Right forelimb (tissue), 1 donor: ENCODE data around the gene MCL1.
"Not testable (repeated sequence)": the region's sequence is repeated elsewhere in the genome, so short reads cannot be mapped to it uniquely, and the experiment has no call there.

Experiments used
- DNase-seq: peaks from one replicate; pipeline ENCODE4 v3.0.0-alpha.2; 2018

MCL1 gene

DNA sequence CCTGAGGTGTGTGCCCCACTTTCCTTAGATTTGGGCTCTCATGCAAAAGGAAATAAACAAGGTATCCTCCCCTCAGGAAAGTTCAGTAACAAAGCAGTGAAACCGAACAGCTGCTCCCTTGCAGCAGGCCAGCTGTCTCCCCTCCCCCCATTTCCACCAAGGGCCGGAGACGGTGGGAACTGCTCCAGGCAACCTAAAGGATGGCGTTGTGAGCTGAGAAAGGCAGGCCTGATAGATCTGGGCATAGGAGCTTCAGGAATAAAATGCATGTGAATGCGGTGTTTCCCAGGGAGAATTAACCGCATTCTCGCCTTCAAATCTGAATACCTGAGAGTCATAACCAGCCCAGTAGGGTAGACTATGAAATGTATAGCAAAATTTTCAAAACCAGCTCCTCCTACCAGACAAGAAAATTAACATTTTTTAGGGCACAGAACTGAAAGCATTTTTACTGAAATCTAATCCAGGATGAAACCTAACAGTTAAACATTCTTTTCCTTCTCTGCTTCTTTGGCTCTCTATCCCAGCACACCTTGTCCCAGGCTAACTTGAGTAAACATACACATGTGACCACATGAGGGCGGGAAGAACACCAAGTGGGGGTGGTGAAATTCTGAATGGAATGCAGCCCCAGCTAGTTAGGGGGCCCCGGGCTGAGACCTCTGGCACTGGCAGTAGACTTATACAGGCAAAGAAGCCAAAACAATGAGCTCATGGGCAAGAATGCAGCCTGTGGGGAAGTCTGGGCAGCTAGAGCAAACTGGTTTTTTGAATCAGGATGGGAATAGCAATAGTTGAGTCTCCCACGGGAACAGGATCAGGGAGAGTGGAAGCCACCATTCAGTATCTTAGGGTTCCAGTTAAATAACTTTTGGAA, 11.5 kb downstream of the MCL1 start:
- peak; percentile 87 for DNase-seq

DNA sequence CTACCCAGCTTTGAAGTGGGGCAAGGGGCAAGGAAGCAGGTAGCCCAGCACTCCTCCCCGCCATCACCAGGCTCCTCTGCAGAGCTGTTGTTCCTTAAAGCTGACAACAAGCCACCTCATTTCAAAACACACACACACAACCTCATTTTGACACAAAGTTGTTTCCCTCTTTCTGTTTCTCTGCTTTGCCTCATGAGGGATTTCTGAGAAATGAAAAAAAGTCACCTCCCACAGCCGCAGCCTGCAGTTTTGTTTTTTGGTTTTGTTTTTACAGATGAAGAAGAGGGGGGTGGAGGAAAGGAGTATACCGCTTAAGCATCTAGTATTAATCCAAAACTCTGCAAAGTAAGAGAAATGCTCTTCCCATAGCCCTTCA, 12.1 kb downstream of the MCL1 start:
- no peak for DNase-seq

DNA sequence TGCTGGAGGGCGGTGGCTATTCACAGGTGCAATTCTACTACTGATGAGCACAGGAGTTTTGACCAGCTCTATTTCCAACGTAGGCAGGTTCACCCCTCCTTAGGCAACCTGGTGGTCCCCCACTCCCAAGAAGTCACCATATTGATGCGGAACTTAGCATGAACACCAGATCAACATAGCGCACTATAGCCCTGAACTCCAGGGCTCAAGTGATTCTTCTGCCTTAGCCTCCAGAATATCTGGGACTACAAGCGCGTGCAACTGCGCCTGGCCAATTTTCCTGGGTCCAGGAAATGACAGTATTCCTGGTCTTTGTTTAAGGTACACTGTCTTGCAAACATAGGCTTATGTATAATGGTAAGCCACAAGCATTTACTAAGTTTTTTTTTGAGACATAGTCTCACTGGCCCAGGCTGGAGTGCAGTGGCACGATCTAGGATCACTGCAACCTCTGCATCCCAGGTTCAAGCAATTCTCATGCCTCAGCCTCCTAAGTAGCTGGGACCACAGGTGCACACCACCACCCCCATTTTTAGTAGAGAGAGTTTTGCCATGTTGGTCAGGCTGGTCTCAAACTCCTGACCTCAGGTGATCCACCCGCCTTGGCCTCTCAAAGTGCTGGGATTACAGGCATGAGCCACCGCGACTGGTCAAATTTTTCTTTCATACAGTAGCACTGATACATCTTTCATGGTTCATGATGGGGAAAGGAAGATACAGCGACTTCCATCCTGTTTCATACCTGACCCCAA, 12.6 kb downstream of the MCL1 start:
- DNase-seq: no peak

DNA sequence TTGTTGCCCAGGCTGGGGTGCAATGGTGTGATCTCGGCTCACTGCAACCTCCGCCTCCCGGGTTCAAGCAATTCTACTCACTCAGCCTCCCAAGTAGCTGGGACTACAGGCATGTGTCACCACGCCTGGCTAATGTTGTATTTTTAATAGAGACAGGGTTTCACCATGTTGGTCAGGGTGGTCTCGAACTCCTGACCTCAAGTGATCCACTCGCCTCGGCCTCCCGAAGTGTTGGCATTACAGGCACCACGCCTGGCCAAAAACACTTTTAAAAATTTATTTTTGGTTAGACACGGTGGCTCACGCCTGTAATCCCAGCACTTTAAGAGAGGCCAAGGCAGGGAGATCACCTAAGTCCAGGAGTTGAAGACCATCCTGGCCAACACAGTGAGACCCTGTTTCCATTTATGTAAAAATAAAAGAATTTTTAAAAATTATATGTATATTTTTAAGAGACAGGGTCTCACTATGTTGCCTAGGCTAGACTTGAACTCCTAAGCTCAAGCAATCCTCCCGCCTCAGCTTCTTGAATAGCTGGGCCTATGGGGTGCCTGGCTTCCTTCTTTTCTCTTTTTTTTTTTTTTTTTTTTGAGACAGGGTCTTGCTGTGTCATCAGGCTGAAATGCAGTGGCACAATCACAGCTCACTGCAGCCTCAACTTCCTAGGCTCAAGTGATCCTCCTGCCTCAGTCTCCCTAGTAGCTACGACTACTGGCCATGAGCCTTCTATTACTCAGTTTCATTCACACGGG, 14.0 kb downstream of the MCL1 start:
- DNase-seq: not testable (repeated sequence)

DNA sequence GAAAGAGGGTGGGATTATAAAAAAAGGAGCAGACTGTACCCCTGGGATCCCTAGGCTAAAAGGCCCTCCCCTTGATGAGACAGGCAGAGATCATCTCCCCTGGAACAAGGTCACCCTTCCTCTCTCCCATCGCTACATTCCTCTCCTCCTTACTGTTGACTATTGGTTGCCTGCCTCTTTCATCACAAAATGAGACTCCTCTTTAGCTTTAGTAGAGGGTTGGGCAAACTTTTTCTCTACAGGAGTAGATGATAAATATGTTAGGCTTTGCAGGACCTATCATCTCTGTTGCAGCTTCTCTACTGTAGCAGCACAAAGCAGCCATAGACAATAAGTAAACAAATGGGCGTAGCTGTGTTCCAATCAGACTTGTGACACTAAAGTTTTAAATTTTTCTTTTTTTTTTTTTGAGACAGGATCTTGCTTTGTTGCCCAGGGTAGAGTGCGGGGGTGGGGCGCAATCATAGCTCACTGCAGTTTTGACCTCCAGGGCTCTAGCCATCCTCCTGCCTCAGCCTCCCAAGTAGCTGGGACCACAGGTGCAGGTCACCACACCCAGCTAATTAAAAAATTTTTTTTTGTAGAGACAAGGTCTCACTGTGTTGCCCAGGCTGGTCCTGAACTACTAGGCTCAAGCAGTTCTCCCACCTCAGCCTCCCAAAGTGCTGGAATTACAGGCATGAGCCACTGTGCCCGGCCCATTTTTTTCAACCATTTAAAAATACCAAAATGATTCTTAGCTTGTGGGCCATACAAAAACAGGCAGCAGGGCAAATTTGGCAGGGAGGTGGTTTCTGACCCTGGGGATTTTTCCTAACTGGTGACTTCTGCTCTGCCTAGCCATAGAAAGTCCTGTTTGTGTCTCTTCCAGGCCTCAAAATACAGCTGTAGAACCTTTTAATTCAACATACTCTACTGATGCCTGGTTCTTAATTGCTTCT, 15.1 kb downstream of the MCL1 start:
- DNase-seq: no peak

DNA sequence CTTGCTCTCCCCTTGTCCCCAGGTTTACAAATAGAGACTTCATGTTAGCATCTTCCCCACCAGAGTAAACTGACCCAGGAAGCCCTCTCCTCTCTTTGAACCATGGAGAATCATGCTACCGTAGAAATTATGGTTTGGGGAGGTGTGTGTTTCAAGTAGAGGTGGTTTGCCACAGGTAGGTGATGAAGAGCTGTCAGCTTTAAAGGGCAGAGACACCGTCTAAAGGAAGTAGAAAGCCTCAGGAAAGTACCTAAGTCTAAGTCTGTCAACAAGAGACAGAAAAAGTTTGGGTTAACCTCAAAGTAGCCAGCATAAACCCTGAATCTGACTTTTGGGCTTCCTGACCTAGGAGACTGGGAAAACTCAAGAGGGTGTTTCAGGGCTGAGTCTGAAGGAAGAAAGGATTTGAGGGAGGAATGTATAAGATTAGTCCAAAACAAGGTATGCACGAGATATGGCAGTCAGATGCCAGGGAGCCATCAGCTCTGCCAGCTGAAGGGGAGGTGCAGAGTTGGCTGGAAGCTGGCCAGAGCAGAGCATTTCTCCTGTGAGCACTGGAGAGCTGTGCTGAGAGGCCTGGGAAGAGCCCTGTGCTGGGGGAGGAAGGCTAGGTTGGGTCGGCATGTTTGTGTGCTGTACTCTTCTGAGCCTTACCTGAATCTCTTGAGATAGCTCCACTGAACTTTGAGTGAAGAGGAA, 15.9 kb downstream of the MCL1 start:
- DNase-seq: peak; percentile 54

DNA sequence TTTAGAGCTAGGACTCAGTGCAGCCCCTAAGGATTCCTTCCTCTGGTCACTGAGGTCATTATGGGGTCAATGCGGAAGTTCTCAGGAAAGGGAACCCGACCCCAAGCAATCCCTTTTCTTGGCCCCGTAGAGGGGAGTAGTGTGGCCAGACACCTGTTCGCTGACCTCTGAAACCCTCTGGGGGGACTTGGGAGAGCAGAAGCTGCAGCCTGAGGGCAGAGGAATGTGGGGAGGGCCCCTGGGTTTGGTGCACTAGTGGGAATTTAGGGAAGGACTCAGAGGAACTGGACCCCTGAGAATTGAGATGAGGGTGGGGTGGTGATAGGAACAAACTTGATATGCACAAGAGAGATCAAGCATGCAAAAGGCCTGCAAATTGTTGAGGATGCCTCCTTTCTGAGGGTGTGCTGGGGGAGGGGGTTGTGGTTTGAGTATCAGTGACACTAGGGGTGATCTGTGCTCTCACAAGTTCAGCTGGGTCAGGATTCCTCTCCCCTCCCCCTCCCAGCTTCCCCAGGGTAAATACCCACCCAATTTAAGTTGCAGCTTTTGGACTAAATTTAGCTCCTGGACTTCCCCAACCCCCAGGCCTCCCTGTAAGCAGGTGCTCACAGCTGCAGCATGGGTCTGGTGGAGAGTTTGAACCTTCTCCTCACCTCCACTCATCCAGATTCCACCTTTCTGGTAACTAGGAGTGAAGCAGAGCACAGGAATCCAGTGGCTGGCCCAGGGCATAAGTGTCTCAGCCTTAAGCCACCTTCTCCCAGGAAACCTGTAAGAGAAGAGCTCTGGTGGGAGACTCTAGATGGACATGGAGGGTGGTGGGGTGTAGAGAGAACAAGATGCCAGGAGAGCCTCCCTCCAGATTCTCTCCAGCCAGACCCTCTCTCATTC, 16.7 kb downstream of the MCL1 start:
- no peak for DNase-seq

DNA sequence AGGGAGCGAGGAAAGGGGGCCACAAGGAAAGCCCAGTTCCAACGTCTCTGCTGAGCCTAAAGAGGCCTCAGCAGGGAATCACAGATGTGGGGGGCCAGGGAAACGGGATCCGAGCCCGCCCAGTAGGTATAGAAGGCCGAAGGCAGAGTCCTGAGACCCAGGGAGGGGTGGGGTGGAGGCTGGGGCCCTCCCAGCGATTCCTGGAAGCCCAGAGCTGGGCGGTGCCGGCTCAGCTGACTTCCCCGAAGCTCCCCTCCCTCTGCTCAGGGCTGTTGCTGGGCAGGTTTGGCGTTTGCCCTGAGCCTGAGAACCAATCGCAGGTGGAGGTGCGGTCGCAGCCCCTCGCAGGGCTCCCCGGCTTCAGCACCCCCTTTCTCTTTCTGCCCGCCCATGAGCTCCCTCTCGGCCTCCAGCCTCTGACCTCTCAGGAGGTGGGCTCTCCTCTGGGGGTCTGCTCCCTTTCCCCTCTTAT, 17.4 kb downstream of the MCL1 start:
- peak; percentile 97 for DNase-seq

DNA sequence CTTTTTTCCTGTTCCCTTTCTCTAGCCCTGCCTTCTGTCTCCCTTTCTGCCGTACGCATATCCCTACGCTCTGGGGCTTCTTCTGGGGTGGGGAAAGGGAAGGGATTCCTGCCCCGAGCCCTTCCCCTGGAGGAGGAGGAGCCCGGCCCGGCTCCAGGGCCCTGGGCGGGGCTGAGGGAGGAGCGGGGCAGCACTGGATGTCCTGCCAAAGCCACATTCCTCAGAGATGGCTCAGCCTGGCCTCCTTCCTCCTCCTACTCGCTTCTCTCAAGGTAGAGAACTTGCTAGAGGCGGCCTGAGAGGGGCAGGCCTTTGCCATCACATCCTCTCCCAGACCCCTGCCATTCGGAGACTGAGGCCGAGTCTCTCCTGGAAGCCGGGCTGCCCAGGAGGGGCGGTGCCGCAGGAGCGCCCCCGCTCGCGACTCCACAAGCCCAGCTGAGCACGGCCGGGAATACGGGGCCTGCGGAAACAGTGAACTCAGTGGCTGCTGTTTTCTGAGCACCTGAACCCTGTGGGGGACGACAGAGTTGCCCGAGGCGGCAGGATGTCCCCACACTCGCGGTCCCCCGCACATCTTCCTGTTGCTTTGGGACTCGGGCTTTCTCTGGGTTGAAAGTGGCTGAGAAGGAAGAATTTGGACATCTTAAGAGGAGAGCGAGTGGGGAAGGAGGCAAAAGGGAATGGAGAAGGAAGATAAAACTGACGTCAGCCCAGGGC, 18.0 kb downstream of the MCL1 start:
- peak; percentile 98 for DNase-seq

DNA sequence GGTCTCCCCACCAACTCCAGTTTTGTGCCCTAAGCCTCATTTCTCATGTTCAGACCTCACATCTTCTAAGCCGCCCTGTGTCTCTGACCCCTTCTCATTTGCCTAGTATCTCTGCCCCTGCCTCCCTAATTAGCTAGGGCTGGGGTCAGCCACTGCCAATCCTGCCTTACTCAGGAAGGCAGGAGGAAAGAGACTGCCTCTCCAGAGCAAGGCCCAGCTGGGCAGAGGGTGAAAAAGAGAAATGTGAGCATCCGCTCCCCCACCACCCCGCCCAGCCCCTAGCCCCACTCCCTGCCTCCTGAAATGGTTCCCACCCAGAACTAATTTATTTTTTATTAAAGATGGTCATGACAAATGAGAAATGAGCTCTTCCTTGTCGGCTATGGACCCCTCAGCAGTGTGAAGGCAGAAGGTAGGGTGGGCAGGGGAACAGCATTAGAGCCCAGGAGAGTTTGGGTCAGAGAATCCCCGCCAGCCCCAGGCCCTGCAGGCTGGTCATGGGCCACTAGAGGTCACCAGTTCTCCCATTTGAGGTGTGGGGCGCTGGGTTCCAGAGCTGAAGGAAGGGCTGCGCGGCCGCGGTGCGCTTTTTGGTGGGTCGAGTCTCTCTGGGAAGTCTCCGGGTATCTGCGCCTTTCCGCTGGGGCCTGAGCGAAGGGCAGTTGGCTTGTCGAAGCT, 18.7 kb downstream of the MCL1 start:
- no peak for DNase-seq

DNA sequence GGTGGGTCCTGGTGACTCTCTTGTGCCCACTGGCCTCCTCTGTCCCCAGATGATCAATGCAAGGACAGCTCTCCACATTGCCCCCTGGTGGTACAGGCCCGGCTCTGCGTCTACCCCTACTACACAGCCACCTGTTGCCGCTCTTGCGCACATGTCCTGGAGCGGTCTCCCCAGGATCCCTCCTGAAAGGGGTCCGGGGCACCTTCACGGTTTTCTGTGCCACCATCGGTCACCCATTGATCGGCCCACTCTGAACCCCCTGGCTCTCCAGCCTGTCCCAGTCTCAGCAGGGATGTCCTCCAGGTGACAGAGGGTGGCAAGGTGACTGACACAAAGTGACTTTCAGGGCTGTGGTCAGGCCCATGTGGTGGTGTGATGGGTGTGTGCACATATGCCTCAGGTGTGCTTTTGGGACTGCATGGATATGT, 19.4 kb downstream of the MCL1 start:
- DNase-seq: peak; percentile 82

DNA sequence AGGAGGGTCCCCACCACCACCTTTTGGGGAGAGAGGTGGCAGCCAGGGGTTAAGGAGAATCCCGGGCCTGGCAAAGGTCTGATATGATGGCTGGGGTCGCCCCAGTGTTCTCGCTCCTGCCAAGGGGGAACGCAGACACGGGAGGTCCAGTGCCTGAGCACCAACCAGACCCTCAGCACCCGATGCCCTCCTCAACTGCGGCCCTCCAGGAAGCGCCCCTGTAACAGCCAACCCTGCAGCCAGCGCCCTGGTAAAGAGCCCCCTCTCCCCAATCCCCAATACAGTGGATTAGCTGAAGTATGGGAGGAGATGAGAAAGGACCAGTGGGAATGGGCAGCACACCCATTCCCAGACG, 19.8 kb downstream of the MCL1 start:
- DNase-seq: no peak

DNA sequence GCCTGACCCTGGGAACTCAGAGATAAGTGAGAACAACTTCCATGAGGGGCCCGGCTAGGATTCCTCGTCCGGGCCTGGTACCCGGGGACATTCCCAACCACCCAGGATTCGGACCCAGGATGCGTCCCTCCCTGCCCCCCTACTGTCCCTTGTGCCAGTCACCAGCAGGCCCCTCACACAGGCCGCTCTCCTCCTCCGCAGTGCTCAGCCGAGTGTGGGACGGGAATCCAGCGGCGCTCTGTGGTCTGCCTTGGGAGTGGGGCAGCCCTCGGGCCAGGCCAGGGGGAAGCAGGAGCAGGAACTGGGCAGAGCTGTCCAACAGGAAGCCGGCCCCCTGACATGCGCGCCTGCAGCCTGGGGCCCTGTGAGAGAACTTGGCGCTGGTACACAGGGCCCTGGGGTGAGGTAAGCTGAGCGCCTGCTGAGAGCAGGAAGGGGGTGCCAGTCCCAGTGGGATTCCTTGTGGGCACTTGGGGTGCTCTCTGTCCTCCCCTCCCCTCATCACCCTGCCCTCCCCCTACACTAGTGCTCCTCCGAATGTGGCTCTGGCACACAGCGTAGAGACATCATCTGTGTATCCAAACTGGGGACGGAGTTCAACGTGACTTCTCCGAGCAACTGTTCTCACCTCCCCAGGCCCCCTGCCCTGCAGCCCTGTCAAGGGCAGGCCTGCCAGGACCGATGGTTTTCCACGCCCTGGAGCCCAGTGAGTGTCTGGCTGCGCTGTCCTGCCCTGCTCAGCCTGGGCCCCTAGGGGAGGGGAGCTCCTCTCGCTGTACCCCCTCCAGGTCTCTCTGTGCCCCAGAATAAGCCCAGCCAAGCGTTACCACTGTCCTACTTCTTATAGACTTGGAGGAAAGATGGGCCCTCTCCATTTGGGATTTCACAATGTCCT, 20.4 kb downstream of the MCL1 start:
- DNase-seq: no peak

DNA sequence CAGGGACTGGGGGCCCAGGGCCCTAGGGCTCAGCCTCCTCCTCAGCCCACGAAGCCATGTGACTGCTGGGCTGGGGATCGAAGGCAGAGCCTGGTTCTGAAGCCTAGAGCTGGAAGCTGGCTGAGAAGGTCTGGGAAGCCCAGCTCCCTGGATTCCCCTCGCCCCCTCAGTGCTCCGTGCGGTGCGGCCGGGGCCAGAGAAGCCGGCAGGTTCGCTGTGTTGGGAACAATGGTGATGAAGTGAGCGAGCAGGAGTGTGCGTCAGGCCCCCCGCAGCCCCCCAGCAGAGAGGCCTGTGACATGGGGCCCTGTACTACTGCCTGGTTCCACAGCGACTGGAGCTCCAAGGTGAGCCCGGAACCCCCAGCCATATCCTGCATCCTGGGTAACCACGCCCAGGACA, 21.1 kb downstream of the MCL1 start:
- peak; percentile 31 for DNase-seq

DNA sequence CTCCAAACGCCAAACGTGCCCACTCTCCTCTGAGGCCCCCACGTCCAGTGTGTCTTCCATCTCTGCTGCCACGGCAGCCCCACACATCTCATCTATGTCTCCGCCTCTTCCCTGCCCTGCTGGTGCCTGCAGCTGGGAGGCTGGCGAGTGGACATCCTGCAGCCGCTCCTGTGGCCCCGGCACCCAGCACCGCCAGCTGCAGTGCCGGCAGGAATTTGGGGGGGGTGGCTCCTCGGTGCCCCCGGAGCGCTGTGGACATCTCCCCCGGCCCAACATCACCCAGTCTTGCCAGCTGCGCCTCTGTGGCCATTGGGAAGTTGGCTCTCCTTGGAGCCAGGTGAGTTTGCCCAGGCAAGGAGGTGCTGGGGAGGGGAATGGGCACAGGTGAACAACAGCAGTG, 21.6 kb downstream of the MCL1 start:
- peak; percentile 43 for DNase-seq

DNA sequence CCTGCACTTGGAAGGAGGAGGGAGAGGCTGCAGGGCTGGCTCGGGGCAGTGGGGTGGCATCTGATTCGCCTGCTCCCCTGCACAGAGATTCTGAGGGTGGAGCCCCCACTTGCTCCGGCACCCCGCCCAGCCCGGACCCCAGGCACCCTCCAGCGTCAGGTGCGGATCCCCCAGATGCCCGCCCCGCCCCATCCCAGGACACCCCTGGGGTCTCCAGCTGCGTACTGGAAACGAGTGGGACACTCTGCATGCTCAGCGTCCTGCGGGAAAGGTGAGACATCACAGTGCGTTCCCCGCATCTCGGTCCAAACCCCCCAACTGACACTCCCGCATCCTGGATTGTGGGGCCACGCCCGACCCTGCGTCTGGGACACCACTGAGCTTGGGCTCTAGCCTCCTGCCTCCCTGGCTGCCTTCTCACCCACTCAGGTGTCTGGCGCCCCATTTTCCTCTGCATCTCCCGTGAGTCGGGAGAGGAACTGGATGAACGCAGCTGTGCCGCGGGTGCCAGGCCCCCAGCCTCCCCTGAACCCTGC, 22.3 kb downstream of the MCL1 start:
- DNase-seq: peak; percentile 36

DNA sequence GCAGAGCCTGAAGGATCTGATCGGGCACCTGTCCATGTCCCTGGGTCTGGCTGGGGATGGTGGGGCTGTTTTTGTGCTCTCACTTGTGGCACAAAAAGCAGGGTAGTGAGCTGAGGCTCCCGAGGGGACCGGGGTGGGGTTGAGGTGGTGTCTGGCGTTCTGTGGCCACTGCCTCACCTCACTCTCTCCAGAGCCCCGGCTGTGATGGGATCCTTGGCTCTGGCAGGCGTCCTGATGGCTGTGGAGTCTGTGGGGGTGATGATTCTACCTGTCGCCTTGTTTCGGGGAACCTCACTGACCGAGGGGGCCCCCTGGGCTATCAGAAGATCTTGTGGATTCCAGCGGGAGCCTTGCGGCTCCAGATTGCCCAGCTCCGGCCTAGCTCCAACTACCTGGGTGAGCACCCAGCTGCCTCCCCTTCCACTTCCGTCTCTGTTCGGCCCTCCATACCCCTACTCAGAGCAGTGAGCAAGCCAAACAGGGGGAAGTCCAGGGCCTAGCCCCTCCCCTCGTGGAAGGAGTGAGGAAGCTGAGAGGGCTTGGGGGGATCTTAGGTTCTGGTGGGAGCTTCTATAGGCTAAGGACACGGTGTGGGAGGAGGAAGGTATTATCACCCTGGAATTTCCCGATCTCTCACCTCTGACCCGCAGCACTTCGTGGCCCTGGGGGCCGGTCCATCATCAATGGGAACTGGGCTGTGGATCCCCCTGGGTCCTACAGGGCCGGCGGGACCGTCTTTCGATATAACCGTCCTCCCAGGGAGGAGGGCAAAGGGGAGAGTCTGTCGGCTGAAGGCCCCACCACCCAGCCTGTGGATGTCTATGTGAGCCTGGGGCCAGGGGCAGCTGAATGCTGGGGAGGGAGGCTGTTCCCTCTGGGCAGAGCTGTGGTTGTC, 23.2 kb downstream of the MCL1 start:
- DNase-seq: peak; percentile 37
